ENCODE results near the gene SLC9A4.

The SLC9A4 gene

GRCh38 chr2:102504833-102505232 is 31.8 kb downstream of the SLC9A4 start:
- no peak for DNase-seq

GRCh38 chr2:102505290-102505689 is 32.3 kb downstream of the SLC9A4 start:
- DNase-seq = no peak

- no peak for DNase-seq
These were observed 33.7 kb downstream of the SLC9A4 start for GRCh38 chr2:102506743-102507142.

- DNase-seq = no peak
These were observed 35.8 kb downstream of the SLC9A4 start for GRCh38 chr2:102508863-102509262.

- DNase-seq = no peak
These were observed 36.7 kb downstream of the SLC9A4 start for GRCh38 chr2:102509749-102510148.

- no peak for DNase-seq
These were observed 38.0 kb downstream of the SLC9A4 start for GRCh38 chr2:102510791-102511575.

GRCh38 chr2:102512161-102512560 is 39.1 kb downstream of the SLC9A4 start:
- DNase-seq = no peak

GRCh38 chr2:102513355-102513939 is 40.4 kb downstream of the SLC9A4 start:
- no peak for DNase-seq

- DNase-seq = peak; percentile 91
These were observed 41.2 kb downstream of the SLC9A4 start for GRCh38 chr2:102514061-102514785.

- no peak for DNase-seq
These were observed 42.8 kb downstream of the SLC9A4 start for GRCh38 chr2:102515851-102516250.

GRCh38 chr2:102518170-102518569 is 45.1 kb downstream of the SLC9A4 start:
- no peak for DNase-seq

- DNase-seq = no peak
These were observed 47.0 kb downstream of the SLC9A4 start for GRCh38 chr2:102520009-102520408.

GRCh38 chr2:102520801-102521200 is 47.8 kb downstream of the SLC9A4 start:
- peak; percentile 71 for DNase-seq

- no peak for DNase-seq
These were observed 49.1 kb downstream of the SLC9A4 start for GRCh38 chr2:102522162-102522561.

GRCh38 chr2:102522890-102523289 is 49.9 kb downstream of the SLC9A4 start:
- no peak for DNase-seq

GRCh38 chr2:102523651-102524050 is 50.6 kb downstream of the SLC9A4 start:
- DNase-seq = no peak

- no peak for DNase-seq
These were observed 54.1 kb downstream of the SLC9A4 start for GRCh38 chr2:102527086-102527485.

GRCh38 chr2:102538491-102538890 is 65.5 kb downstream of the SLC9A4 start:
- no peak for DNase-seq

GRCh38 chr2:102540882-102541281 is 67.9 kb downstream of the SLC9A4 start:
- no peak for DNase-seq

GRCh38 chr2:102544182-102544581 is 71.2 kb downstream of the SLC9A4 start:
- DNase-seq = no peak

- DNase-seq = no peak
These were observed 74.4 kb downstream of the SLC9A4 start for GRCh38 chr2:102547462-102547861.

- no peak for DNase-seq
These were observed 76.0 kb downstream of the SLC9A4 start for GRCh38 chr2:102549027-102549426.

GRCh38 chr2:102550151-102550550 is 77.1 kb downstream of the SLC9A4 start:
- DNase-seq = no peak

Data from kidney glomerular epithelial cell (primary cell).